ENCODE results near the gene ANO2. TPM values are rescaled to one million over a fixed set of nuclear protein-coding genes. Genes with fewer than 3 reads are reported as not detected.

The ANO2 gene
- total RNA-seq, 4 donors from 2014 or later: 4.0 to 17.9 (median 5.1) TPM

DNA sequence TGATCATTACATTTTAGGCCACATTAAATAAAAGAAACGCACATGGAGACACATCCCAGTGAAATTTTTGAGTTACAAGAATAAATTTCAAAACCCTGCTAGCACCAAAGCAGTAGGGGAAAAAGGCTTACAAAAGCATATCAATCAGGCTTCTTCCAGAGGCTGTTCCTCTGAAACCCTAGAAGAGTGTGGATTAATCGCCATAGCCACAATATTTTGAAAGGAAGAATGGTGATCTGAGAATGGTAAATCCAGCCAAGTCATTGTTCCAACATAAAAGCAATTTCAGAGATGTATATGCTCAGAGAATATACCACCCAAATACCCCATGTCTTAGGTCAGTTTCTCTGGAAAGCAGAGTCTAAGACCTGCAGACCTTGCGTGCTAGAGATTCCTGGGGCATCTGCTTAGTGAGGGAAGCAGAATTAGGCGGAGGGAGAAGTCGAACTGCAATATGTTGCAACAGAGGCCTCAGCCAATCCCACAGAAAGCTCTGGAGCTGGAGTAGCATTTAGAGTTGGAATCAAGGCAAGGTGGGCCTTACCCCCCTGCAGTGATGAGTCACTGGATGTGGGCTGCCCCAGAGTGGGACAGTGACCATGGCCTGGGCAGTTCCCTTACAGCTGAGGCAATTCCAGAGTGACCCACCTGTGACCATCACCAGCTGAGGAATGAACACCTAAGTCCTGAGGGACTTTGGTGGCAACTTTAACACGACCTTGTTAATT lies 387.9 kb downstream of the ANO2 start:
- WGBS: 87% methylated on average over 6 of the region's 6 CpGs
- Histone ChIP-seq H3K36me3 (peaks cover 0 to 5% (median 0%) of the 10 kb centered on the region in 4 donors), H3K9me3 (no peaks in the 10 kb centered on the region), H3K27me3 (no peaks in the 10 kb centered on the region), H3K4me1 (no peaks in the 10 kb centered on the region), H3K4me3 (no peak overlapping the region), H3K27ac (replicated peaks in 1 of 4) (no peak overlapping the region)
- DNase-seq (ENCODE audit: extremely low spot score): peak; percentile 62
- intact Hi-C loops (cut with DNase I): no loop called here
- TF ChIP-seq POLR2A (IDR thresholded peaks at IDR 0.05; ENCODE audit: low read depth) (no peak), POLR2AphosphoS5 (IDR thresholded peaks at IDR 0.05) (no peak), EP300 (IDR thresholded peaks at IDR 0.05) (no peak)
- TF ChIP-seq, protein P1, sequence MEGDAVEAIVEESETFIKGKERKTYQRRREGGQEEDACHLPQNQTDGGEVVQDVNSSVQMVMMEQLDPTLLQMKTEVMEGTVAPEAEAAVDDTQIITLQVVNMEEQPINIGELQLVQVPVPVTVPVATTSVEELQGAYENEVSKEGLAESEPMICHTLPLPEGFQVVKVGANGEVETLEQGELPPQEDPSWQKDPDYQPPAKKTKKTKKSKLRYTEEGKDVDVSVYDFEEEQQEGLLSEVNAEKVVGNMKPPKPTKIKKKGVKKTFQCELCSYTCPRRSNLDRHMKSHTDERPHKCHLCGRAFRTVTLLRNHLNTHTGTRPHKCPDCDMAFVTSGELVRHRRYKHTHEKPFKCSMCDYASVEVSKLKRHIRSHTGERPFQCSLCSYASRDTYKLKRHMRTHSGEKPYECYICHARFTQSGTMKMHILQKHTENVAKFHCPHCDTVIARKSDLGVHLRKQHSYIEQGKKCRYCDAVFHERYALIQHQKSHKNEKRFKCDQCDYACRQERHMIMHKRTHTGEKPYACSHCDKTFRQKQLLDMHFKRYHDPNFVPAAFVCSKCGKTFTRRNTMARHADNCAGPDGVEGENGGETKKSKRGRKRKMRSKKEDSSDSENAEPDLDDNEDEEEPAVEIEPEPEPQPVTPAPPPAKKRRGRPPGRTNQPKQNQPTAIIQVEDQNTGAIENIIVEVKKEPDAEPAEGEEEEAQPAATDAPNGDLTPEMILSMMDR (IDR thresholded peaks at IDR 0.05): no peak

DNA sequence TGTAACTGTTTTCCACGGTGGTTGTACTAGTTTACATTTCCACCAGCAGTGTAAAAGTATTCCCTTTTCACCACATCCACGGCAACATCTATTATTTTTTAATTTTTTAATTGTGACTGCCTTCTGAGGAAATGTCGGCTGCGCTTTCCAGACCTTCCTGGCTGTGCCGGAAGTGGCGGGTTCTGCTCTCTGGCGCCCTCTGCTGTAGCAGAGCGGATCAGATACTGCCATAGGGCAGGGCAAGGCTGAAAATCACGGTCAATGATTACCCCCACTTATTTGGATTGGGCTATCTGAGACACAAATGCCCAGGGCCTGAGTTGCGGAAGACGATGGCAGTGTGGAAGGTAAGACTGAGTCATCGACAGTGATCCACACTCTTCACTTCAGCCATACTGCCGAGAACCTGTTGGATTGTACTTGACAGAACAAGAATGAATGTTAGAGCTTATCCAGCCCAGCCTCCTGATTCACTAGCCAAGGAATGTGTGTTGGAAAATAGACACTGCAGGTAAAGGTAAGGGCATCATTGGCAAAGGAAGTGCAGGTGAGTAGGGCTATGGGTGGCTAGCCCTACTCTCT lies 388.9 kb downstream of the ANO2 start:
- TF ChIP-seq, protein P1 (IDR thresholded peaks at IDR 0.05): peak in 1 of 3 experiments; percentile 20
- TF ChIP-seq EP300 (IDR thresholded peaks at IDR 0.05): no peak
- Histone ChIP-seq H3K4me3 (no peak overlapping the region), H3K9me3 (no peaks in the 10 kb centered on the region), H3K27ac (replicated peaks in 1 of 4) (no peak overlapping the region), H3K27me3 (peaks cover 0 to 2% (median 0%) of the 10 kb centered on the region in 4 donors), H3K4me1 (no peaks in the 10 kb centered on the region), H3K36me3 (no peaks in the 10 kb centered on the region)
- WGBS: 87% methylated on average over 13 of the region's 13 CpGs
- intact Hi-C loops (cut with DNase I): no loop called here
- DNase-seq (ENCODE audit: extremely low spot score): peak; percentile 42

DNA sequence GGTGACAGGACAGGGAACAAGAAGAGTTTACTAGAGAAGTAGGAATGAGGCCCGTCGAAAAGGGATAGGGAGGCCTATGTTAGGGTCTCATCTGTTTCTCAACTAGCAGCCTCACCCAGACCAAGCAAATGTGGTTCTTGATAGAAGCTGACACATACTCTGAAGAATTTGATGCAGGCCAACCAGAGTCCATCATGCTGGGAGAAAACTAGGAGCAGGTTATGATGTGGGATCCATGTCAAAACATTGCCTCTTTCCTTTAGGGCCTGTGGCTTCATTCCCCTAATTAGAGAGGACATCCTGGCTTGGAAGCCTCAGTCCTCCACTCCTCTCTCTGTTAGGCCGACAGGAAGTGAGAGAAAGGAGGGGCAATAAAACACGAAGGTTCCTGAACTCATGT lies 390.3 kb downstream of the ANO2 start:
- 69% methylated on average over 4 of the region's 4 CpGs for WGBS
- H3K9me3 ChIP-seq: no peaks in the 10 kb centered on the region
- H3K4me1 ChIP-seq: no peaks in the 10 kb centered on the region
- H3K27ac ChIP-seq (replicated peaks in 1 of 4): no peak overlapping the region
- no peaks in the 10 kb centered on the region for H3K36me3 ChIP-seq
- TF ChIP-seq POLR2A (IDR thresholded peaks at IDR 0.05; ENCODE audit: low read depth) (no peak), EP300 (IDR thresholded peaks at IDR 0.05) (no peak)
- TF ChIP-seq, protein P1 (IDR thresholded peaks at IDR 0.05): no peak
- peaks cover 0 to 4% (median 0%) of the 10 kb centered on the region in 4 donors for H3K27me3 ChIP-seq
- no peak for DNase-seq (ENCODE audit: extremely low spot score)
- no peak overlapping the region for H3K4me3 ChIP-seq
- intact Hi-C loops (cut with DNase I): no loop called here

DNA sequence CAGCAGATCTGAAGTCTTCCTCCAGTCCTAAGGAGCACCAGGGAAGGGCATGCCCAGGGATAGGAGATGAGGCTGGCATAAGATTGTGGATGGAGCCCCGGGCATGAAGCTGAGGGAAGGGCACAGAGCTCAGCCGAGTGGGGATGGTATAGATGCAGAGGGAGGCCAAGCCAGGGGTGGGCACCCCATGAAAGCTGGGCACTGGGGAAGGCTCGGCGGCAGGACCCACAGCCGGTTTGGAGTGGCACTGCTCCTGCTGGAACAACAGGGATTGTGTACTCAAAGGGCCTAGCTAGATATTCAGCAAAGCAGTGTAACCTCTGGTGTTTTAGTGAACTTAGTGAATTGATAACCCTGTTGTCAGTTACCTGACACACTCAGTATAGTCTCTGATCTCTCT lies 396.0 kb downstream of the ANO2 start:
- H3K36me3 ChIP-seq: no peaks in the 10 kb centered on the region
- no peak overlapping the region for H3K4me3 ChIP-seq
- no peak overlapping the region for H3K27ac ChIP-seq (replicated peaks in 1 of 4)
- peak; percentile 45 for DNase-seq (ENCODE audit: extremely low spot score)
- intact Hi-C loops (cut with DNase I): no loop called here
- 92% methylated on average over 5 of the region's 5 CpGs for WGBS
- peaks cover 0 to 13% (median 5%) of the 10 kb centered on the region in 4 donors for H3K9me3 ChIP-seq
- H3K27me3 ChIP-seq: peaks cover 0 to 24% (median 0%) of the 10 kb centered on the region in 4 donors
- H3K4me1 ChIP-seq: no peaks in the 10 kb centered on the region
- TF ChIP-seq, protein P1 (IDR thresholded peaks at IDR 0.05): no peak
